H1 (cell line): ENCODE results near the gene SSR1.

Experiments
- CHD2 ChIP-seq: IDR thresholded peaks from 2 replicates; pipeline ENCODE4 v1.6.1; 2012; ENCODE audit warnings: low read length, improper control_type of control experiment
- EGR1 ChIP-seq: IDR thresholded peaks from 2 replicates; pipeline ENCODE4 v1.6.1; 2011; ENCODE audit warnings: low read depth, low read length, borderline replicate concordance
- POLR2A ChIP-seq, 2 experiments: IDR thresholded peaks; 1 replicate in 1 of 2; 2 replicates in 1 of 2; pipeline ENCODE4 v1.6.1; 2011; ENCODE audit warnings: low read depth in 2 of 2, low read length in 2 of 2, mild to moderate bottlenecking in 2 of 2; ENCODE audit errors: control extremely low read depth in 1 of 2
- SIN3A ChIP-seq, 2 experiments: IDR thresholded peaks in 1 of 2; conservative IDR thresholded peaks in 1 of 2; 2 replicates each; pipeline ENCODE4 v1.6.1; 2011 to 2012; ENCODE audit warnings: low read length in 2 of 2, improper control_type of control experiment in 1 of 2, low read depth in 1 of 2, mild to moderate bottlenecking in 1 of 2
- TBP ChIP-seq: IDR thresholded peaks from 2 replicates; pipeline ENCODE4 v1.6.1; 2011; ENCODE audit warnings: low read depth, low read length, improper control_type of control experiment
- TCF12 ChIP-seq: IDR thresholded peaks from 2 replicates; pipeline ENCODE4 v1.6.1; 2011; ENCODE audit warnings: low read depth, mild to moderate bottlenecking, low read length
- TF ChIP-seq, protein P1 (sequence below), 3 experiments: IDR thresholded peaks; 1 replicate in 2 of 3; 2 replicates in 1 of 3; pipeline versions ENCODE4 v1.5.1 to v1.6.1; 2011; ENCODE audit warnings: low read length in 3 of 3, mild to moderate bottlenecking in 3 of 3, inconsistent platforms in 2 of 3, low read depth in 1 of 3, moderate library complexity in 1 of 3; ENCODE audit not compliant: insufficient read depth in 1 of 3; ENCODE audit errors: control extremely low read depth in 1 of 3

DNA sequence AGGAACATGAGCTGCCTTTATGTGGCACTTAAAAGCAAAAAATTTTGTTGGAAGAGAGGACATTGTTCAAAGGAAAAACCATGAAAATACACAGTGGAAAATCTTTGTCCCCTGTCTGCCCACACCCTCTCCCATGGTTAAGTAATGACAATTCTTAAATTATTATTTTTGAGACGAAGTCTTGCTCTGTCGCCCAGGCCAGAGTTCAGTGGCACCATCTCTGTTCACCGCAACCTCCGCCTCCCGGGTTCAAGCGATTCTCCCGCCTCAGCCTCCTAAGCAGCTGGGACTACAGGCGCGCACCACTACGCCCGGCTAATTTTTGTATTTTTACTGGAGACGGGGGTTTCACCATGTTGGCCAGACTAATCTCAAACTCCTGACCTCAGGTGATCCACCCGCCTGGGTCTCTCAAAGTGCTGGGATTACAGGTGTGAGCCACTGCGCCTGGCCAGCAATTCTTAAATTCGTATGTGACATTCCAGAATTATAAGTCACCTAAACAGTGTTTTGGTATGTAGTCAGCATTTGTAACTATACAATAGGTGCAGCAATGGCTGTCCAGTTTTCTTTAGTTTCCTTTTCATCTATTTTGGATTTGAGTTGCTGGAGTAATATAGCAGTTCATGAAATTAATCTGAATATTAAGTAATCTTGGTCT, 636 bp upstream of the SSR1 start:
- TF ChIP-seq EGR1: no peak
- TF ChIP-seq CHD2: no peak
- TF ChIP-seq, protein P1, sequence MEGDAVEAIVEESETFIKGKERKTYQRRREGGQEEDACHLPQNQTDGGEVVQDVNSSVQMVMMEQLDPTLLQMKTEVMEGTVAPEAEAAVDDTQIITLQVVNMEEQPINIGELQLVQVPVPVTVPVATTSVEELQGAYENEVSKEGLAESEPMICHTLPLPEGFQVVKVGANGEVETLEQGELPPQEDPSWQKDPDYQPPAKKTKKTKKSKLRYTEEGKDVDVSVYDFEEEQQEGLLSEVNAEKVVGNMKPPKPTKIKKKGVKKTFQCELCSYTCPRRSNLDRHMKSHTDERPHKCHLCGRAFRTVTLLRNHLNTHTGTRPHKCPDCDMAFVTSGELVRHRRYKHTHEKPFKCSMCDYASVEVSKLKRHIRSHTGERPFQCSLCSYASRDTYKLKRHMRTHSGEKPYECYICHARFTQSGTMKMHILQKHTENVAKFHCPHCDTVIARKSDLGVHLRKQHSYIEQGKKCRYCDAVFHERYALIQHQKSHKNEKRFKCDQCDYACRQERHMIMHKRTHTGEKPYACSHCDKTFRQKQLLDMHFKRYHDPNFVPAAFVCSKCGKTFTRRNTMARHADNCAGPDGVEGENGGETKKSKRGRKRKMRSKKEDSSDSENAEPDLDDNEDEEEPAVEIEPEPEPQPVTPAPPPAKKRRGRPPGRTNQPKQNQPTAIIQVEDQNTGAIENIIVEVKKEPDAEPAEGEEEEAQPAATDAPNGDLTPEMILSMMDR (IDR thresholded peaks at IDR 0.05; ENCODE audit: control extremely low read depth in 1 of 3, insufficient read depth in 1 of 3, low read depth in 1 of 3, low read length in 3 of 3): no peak
- no peak for TF ChIP-seq POLR2A (IDR thresholded peaks at IDR 0.05; ENCODE audit: control extremely low read depth in 1 of 2, low read depth in 2 of 2, low read length in 2 of 2)
- TF ChIP-seq SIN3A (conservative IDR thresholded peaks at IDR 0.05 in 1 of 2, IDR thresholded peaks at IDR 0.05 in 1 of 2; ENCODE audit: low read depth in 1 of 2, low read length in 2 of 2): no peak
- no peak for TF ChIP-seq TCF12
- TF ChIP-seq TBP: no peak
